Right cardiac atrium (tissue), 5 donors: ENCODE measurements around the gene RRN3. TPM values are rescaled to one million over a fixed set of nuclear protein-coding genes. Genes with fewer than 3 reads are reported as not detected.
"Not testable (repeated sequence)": the region's sequence is repeated elsewhere in the genome, so short reads cannot be mapped to it uniquely, and the experiment has no call there.

Source experiments
- ATAC-seq, 2 donors: fragments of 200-7000 bp; cut with Tn5 transposase; one replicate each; pipeline versions ENCODE4 v1.8.0 to v1.9.1; 2020; ENCODE audit warnings: moderate library complexity in 2 of 2, mild to moderate bottlenecking in 1 of 2
- DNase-seq, 3 donors: peaks; one replicate each; pipeline ENCODE4 v3.0.0-alpha.2; 2020
- H3K27ac ChIP-seq: one replicate; pipeline ENCODE4 v1.5.1; 2013; ENCODE audit warnings: mild to moderate bottlenecking, low read length, control low read depth, moderate library complexity
- H3K27me3 ChIP-seq: one replicate; pipeline ENCODE4 v1.6.1; 2013; ENCODE audit not compliant: control insufficient read depth, insufficient read depth
- H3K4me1 ChIP-seq: one replicate; pipeline ENCODE4 v1.6.1; 2013; ENCODE audit warnings: low read length; ENCODE audit not compliant: control insufficient read depth, insufficient read depth
- H3K4me3 ChIP-seq: one replicate; pipeline ENCODE4 v1.5.1; 2013; ENCODE audit warnings: low read length, control low read depth
- H3K9me3 ChIP-seq: one replicate; pipeline ENCODE4 v1.6.1; 2013; ENCODE audit warnings: low read length; ENCODE audit not compliant: control insufficient read depth
- WGBS: extraction: QIAGEN DNeasy Blood & Tissue Kit; methylation state at CpG from one replicate; pipeline ENCODE4 v1.1.7; 2013; 5-methylcytosine and 5-hydroxymethylcytosine counted together
- intact Hi-C, 4 donors: fragments of 100-400 bp; cut with DNase I; formaldehyde crosslinking; loops; one replicate each; pipeline versions ENCODE4 v1.11.0 to v1.14.0; 2022 to 2023
- polyA plus RNA-seq: library from polyadenylated mRNA; stranded (reverse); fragments of 200-250 nt; gene quantifications from one replicate; pipeline ENCODE4 v1.2.3, GENCODE V29; 2013
- total RNA-seq, 4 donors: library from RNA; stranded (reverse); fragmentation: NEBNext Ultra II Directional; extraction: Animal tissue kit (Norgen Biotek cat#: 25700); gene quantifications; one replicate each; pipeline ENCODE4 v1.2.1, GENCODE V29; 2021
- donor health status: healthy with polysubstance abuse.
- donor health status: DM: no; HTN: yes; CAD: no.
- donor health status: DM: no; HTN: no; CAD: no.
- donor health status: DM: no; HTN: yes; CAD: no; lungs with severe emphysema.
- donor health status: DM: yes; HTN: yes; CAD: no.

RRN3 gene
- total and polyA plus RNA-seq, 5 donors, result 13.1 to 25.5 (median 22.9) TPM

GRCh38 chr16:15045270-15045669 is 48.8 kb downstream of the RRN3 start:
- H3K27me3 ChIP-seq, H3K4me1 ChIP-seq, H3K4me3 ChIP-seq, DNase-seq, ATAC-seq, H3K27ac ChIP-seq, intact Hi-C loops, H3K9me3 ChIP-seq: not testable (repeated sequence)
- 85% methylated on average over 9 of the region's 9 CpGs for WGBS

DNA sequence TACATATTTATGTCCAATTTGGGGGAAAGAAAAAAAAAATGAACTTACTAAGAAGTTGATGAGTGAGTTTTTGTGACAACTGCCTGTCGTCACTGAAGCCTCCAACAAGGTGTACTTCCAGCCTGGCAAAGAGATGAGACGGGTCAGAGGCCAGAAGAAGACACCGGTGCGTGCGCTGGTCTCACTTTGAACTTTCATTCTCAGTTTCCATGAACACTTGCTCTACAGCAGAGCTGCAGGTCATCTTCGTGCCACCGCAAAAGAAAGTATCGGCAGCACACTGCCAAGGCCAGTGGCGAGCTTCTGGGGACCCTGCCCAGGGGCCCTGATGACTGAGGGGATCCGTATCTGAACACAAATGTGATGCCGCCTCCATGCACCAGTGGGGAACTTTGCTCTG is 49.8 kb downstream of the RRN3 start:
- intact Hi-C loops, result no loop called here
- ATAC-seq, result no peak
- no peak overlapping the region for H3K4me3 ChIP-seq
- no peaks in the 10 kb centered on the region for H3K27me3 ChIP-seq
- no peak for DNase-seq
- H3K27ac ChIP-seq, result no peak overlapping the region
- 90% methylated on average over 11 of the region's 11 CpGs for WGBS
- H3K9me3 ChIP-seq, result no peaks in the 10 kb centered on the region
- no peaks in the 10 kb centered on the region for H3K4me1 ChIP-seq

GRCh38 chr16:15043344-15043743 is 50.7 kb downstream of the RRN3 start:
- Histone ChIP-seq H3K4me1 (no peaks in the 10 kb centered on the region), H3K9me3 (no peaks in the 10 kb centered on the region), H3K27me3 (no peaks in the 10 kb centered on the region), H3K4me3 (no peak overlapping the region), H3K27ac (no peak overlapping the region)
- intact Hi-C loops, result no loop called here
- ATAC-seq (no peak), DNase-seq (no peak)
- 95% methylated on average over 5 of the region's 5 CpGs for WGBS

GRCh38 chr16:15041271-15042004 is 52.6 kb downstream of the RRN3 start:
- intact Hi-C loops, result no loop called here
- Histone ChIP-seq H3K4me1 (no peaks in the 10 kb centered on the region), H3K4me3 (no peak overlapping the region), H3K27me3 (no peaks in the 10 kb centered on the region), H3K9me3 (no peaks in the 10 kb centered on the region), H3K27ac (no peak overlapping the region)
- DNase-seq (peak; percentile 91 to 95 (median 95)), ATAC-seq (peak; percentile 98 to 99)
- WGBS, result 32% methylated on average over 16 of the region's 16 CpGs

- H3K4me3 ChIP-seq, result no peak overlapping the region
- intact Hi-C loops, result no loop called here
- ATAC-seq, result no peak
- 84% methylated on average over 9 of the region's 9 CpGs for WGBS
- H3K27ac ChIP-seq, result no peak overlapping the region
- DNase-seq, result no peak
- no peaks in the 10 kb centered on the region for H3K9me3 ChIP-seq
- H3K4me1 ChIP-seq, result peaks cover 1% of the 10 kb centered on the region
- no peaks in the 10 kb centered on the region for H3K27me3 ChIP-seq
These were observed 55.4 kb downstream of the RRN3 start for GRCh38 chr16:15038689-15039088.

GRCh38 chr16:15037745-15038144 is 56.3 kb downstream of the RRN3 start:
- DNase-seq (no peak), ATAC-seq (no peak)
- Histone ChIP-seq H3K27me3 (no peaks in the 10 kb centered on the region), H3K4me3 (no peak overlapping the region), H3K27ac (no peak overlapping the region), H3K9me3 (no peaks in the 10 kb centered on the region), H3K4me1 (peaks cover 1% of the 10 kb centered on the region)
- intact Hi-C loops, result no loop called here
- 84% methylated on average over 4 of the region's 4 CpGs for WGBS

GRCh38 chr16:15037003-15037402 is 57.1 kb downstream of the RRN3 start:
- no peaks in the 10 kb centered on the region for H3K27me3 ChIP-seq
- no peak overlapping the region for H3K27ac ChIP-seq
- no peaks in the 10 kb centered on the region for H3K9me3 ChIP-seq
- H3K4me1 ChIP-seq, result peaks cover 1% of the 10 kb centered on the region
- no peak for ATAC-seq
- intact Hi-C loops, result no loop called here
- H3K4me3 ChIP-seq, result no peak overlapping the region
- WGBS, result 81% methylated on average over 10 of the region's 10 CpGs
- peak in 1 of 3 donors; percentile 33 for DNase-seq

GRCh38 chr16:15035163-15035729 is 58.8 kb downstream of the RRN3 start:
- intact Hi-C loops, result no loop called here
- peak; percentile 6 to 34 for ATAC-seq
- Histone ChIP-seq H3K4me1 (peaks cover 1% of the 10 kb centered on the region), H3K27ac (peak overlapping the region; percentile 34), H3K27me3 (no peaks in the 10 kb centered on the region), H3K9me3 (no peaks in the 10 kb centered on the region), H3K4me3 (no peak overlapping the region)
- peak in 1 of 3 donors; percentile 41 for DNase-seq
- WGBS, result 76% methylated on average over 15 of the region's 15 CpGs

DNA sequence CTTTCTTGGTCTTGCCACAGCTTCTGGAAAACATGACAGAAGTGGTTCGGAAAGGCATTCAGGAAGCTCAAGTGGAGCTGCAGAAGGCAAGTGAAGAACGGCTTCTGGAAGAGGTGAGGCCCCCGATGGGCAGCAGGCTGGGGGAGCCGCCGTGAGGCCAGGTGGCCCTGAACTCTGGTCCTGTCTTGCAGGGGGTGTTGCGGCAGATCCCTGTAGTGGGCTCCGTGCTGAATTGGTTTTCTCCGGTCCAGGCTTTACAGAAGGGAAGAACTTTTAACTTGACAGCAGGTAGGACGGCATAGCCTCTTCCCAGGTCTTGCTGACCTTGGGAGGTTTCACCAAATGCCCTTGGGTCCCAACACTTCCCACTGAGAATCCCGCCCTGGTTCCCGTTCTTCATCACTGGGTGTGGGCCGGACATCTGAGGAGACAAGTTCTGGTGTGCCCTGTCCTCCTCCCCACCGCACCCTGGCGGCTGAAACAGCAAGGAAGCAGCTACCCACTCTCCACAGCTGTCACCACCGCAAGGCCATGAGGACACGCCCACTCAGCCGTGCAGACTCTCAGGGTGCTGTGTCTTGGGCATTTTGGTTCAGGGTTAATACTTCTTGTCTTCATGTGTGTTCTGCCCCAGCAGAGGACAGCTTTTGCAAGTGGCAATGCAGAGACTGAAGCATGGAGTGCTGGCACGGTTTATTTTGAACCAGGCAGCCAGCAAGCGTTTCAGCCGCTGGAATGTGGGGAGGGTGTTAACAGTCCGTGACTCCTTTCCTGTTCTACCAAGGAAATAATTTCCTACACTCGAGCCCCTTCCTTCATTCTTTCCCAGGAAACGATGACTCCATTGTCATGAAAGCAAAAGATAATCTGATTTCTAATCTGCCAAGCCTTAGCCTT is 59.6 kb downstream of the RRN3 start:
- 58% methylated on average over 23 of the region's 23 CpGs for WGBS
- no peaks in the 10 kb centered on the region for H3K27me3 ChIP-seq
- ATAC-seq (peak; percentile 61 to 75), DNase-seq (peak in 1 of 3 donors; percentile 66)
- H3K4me3 ChIP-seq, result no peak overlapping the region
- intact Hi-C loops, result no loop called here
- H3K27ac ChIP-seq, result peak overlapping the region; percentile 34
- peaks cover 1% of the 10 kb centered on the region for H3K4me1 ChIP-seq
- H3K9me3 ChIP-seq, result no peaks in the 10 kb centered on the region

DNA sequence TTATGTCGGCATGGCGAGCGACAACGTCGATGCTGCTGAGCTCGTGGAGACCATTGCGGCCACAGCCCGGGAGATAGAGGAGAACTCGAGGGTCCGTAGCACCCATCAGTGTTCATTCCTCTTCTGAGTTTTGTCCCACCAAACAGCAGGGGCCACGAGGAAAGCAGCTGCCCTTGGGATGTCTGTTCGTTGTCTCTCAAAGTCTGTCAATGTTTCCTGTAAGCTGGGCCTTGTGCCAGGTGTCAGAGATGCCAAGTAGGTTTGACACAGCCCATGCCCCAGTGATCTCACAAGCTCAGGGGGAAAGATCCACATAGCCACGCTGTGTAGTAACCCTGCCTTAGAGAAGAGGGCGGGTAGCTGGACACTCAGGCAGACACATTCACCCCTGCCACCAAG is 60.8 kb downstream of the RRN3 start:
- Histone ChIP-seq H3K27me3 (no peaks in the 10 kb centered on the region), H3K4me1 (peaks cover 1% of the 10 kb centered on the region), H3K9me3 (no peaks in the 10 kb centered on the region), H3K27ac (no peak overlapping the region), H3K4me3 (no peak overlapping the region)
- ATAC-seq (peak; percentile 25 to 31), DNase-seq (peak; percentile 44 to 78 (median 71))
- intact Hi-C loops, result no loop called here
- WGBS, result 72% methylated on average over 14 of the region's 14 CpGs
